Endothelial cell of umbilical vein (primary cell): Measurements from ENCODE around the gene CPNE6. TPM values are rescaled to one million over a fixed set of nuclear protein-coding genes. Genes with fewer than 3 reads are reported as not detected.

Source experiments
- BruUV-seq: library from RNA; stranded (reverse); fragments of 400-500 nt; replicated peaks from 2 replicates; lab custom pipeline; 2021; lab: Mats Ljungman, UMichigan
- CTCF ChIA-PET: fragments of 300-600, 350-600 bp; sonication (Branson Sonifier 250); formaldehyde crosslinking; loops from one replicate; lab custom pipeline; 2021; ENCODE audit warnings: antibody characterized with exemption, inconsistent platforms; lab: Charles Lee
- POLR2A ChIA-PET: fragments of 300-600, 350-600 bp; sonication (Branson Sonifier 250); formaldehyde crosslinking; loops from one replicate; lab custom pipeline; 2021; ENCODE audit warnings: antibody characterized with exemption, inconsistent platforms; lab: Charles Lee
- DNase-seq: peaks from one replicate; pipeline ENCODE4 v3.0.0-alpha.2; 2011; ENCODE audit warnings: low read depth, low spot score
- FAIRE-seq: peaks from 2 replicates; lab custom pipeline; 2011; peaks lifted over from hg19 to GRCh38; lab: Jason Lieb, UNC
- H2AFZ ChIP-seq: 2 replicates; pipeline ENCODE4 v1.6.0; 2012; ENCODE audit warnings: low read depth, low read length, control low read depth, inconsistent platforms
- H3K27ac ChIP-seq: 2 replicates; pipeline ENCODE4 v1.5.1; 2011; ENCODE audit warnings: low read depth, mild to moderate bottlenecking, control low read depth, low read length, moderate library complexity; ENCODE audit not compliant: insufficient read depth
- H3K27me3 ChIP-seq, 2 experiments: 2 replicates each; pipeline versions ENCODE4 v1.6.0 to v1.6.1; 2011; ENCODE audit warnings: low read length in 2 of 2, mixed read lengths in 1 of 2; ENCODE audit not compliant: control insufficient read depth in 2 of 2, insufficient read depth in 2 of 2
- H3K36me3 ChIP-seq, 2 experiments: 2 replicates in 1 of 2; 3 replicates in 1 of 2; pipeline ENCODE4 v1.5.1; 2011; ENCODE audit warnings: low read length in 2 of 2, mild to moderate bottlenecking in 1 of 2, moderate library complexity in 1 of 2; ENCODE audit not compliant: control insufficient read depth in 2 of 2, insufficient read depth in 2 of 2; ENCODE audit errors: extremely low read depth in 1 of 2
- H3K4me1 ChIP-seq: 3 replicates; pipeline ENCODE4 v1.5.1; 2011; ENCODE audit warnings: mild to moderate bottlenecking, low read length; ENCODE audit not compliant: control insufficient read depth, insufficient read depth; ENCODE audit errors: extremely low read depth
- H3K4me2 ChIP-seq: 2 replicates; pipeline ENCODE4 v1.6.1; 2011; ENCODE audit warnings: low read length, control low read depth, mixed read lengths; ENCODE audit not compliant: insufficient read depth
- H3K4me3 ChIP-seq, 3 experiments: fragments of 200-600 bp in 1 of 3; sonication (generic), shearing (Covaris generic) in 1 of 3; replicated peaks in 1 of 3; 2 replicates each; pipeline ENCODE4 v1.5.1; 2011 to 2016; ENCODE audit warnings: control low read depth in 3 of 3, low read length in 3 of 3, mild to moderate bottlenecking in 2 of 3, inconsistent platforms in 1 of 3, low read depth in 1 of 3, moderate library complexity in 1 of 3; ENCODE audit not compliant: insufficient read depth in 1 of 3
- H3K79me2 ChIP-seq: 2 replicates; pipeline ENCODE4 v1.6.0; 2012; ENCODE audit warnings: low read length, inconsistent platforms; ENCODE audit not compliant: control insufficient read depth, insufficient read depth
- H3K9ac ChIP-seq: replicated peaks from 2 replicates; pipeline ENCODE3; 2011; ENCODE audit warnings: low read length, control low read depth; ENCODE audit not compliant: insufficient read depth; ENCODE audit errors: extremely low read depth
- H3K9me1 ChIP-seq: replicated peaks from 3 replicates; pipeline ENCODE4 v1.6.0; 2011; ENCODE audit warnings: mild to moderate bottlenecking, low read length; ENCODE audit not compliant: control insufficient read depth, insufficient read depth; ENCODE audit errors: extremely low read depth
- H3K9me3 ChIP-seq: replicated peaks from 2 replicates; pipeline ENCODE4 v1.5.1; 2012; ENCODE audit warnings: low read length, inconsistent platforms; ENCODE audit not compliant: control insufficient read depth, insufficient read depth
- H4K20me1 ChIP-seq: replicated peaks from 2 replicates; pipeline ENCODE3; 2011; ENCODE audit warnings: mild to moderate bottlenecking, low read length; ENCODE audit not compliant: control insufficient read depth, insufficient read depth; ENCODE audit errors: extremely low read depth
- EZH2 ChIP-seq: IDR thresholded peaks from 2 replicates; pipeline ENCODE4 v1.6.1; 2012; ENCODE audit warnings: borderline replicate concordance, low read depth, mild to moderate bottlenecking, moderate library complexity, low read length, inconsistent platforms; ENCODE audit not compliant: severe bottlenecking
- FOS ChIP-seq: IDR thresholded peaks from 2 replicates; pipeline ENCODE4 v1.6.1; 2011; ENCODE audit warnings: mild to moderate bottlenecking, low read length, moderate library complexity, borderline replicate concordance; ENCODE audit not compliant: insufficient read depth
- GATA2 ChIP-seq: IDR thresholded peaks from 2 replicates; pipeline ENCODE4 v1.7.0; 2011; ENCODE audit warnings: low read depth, mild to moderate bottlenecking, moderate library complexity, mixed read lengths, low read length; ENCODE audit not compliant: insufficient read length, insufficient read depth
- JUN ChIP-seq: IDR thresholded peaks from 2 replicates; pipeline ENCODE4 v1.6.1; 2011; ENCODE audit warnings: borderline replicate concordance, low read depth; ENCODE audit not compliant: insufficient read length, insufficient read depth
- MYC ChIP-seq: IDR thresholded peaks from one replicate; pipeline ENCODE4 v1.6.1; 2011; ENCODE audit warnings: mild to moderate bottlenecking, low read depth, low read length
- POLR2A ChIP-seq: IDR thresholded peaks from 2 replicates; pipeline ENCODE4 v1.6.1; 2012; ENCODE audit warnings: low read depth, mild to moderate bottlenecking, control low read depth, low read length
- POLR2AphosphoS5 ChIP-seq: IDR thresholded peaks from 2 replicates; pipeline ENCODE4 v1.6.1; 2012; ENCODE audit warnings: low read depth, mild to moderate bottlenecking, control low read depth, low read length, moderate library complexity; ENCODE audit not compliant: insufficient read depth
- dilution Hi-C: fragments of 300-500 bp; cut with MboI; formaldehyde crosslinking; loops from one replicate; pipeline ENCODE4 v1.15.0; 2019; ENCODE audit warnings: low sequenced_read_pairs; ENCODE audit not compliant: extremely low pct_ligation_motif_present
- intact Hi-C: fragments of 100-400 bp; cut with micrococcal nuclease; formaldehyde crosslinking; loops from one replicate; pipeline ENCODE4 v1.10.0; 2022
- polyA plus RNA-seq, 4 experiments: library from polyadenylated mRNA; depleted of rRNA in 3 of 4; stranded (reverse) in 3 of 4; unstranded in 1 of 4; fragments of >200 nt; gene quantifications; 2 replicates each; pipeline versions ENCODE4 v1.2.1 to v1.2.3, GENCODE V29; 2011 to 2012; ENCODE audit warnings: missing spikeins in 1 of 4
- total RNA-seq: library from RNA; stranded (reverse); gene quantifications from 2 replicates; pipeline ENCODE4 v1.2.3, GENCODE V29; 2021
- TF ChIP-seq, protein P1 (sequence below): IDR thresholded peaks from 2 replicates; pipeline ENCODE4 v1.6.1; 2011; ENCODE audit not compliant: insufficient read depth, insufficient read length
- TF ChIP-seq, protein P2 (sequence below), 2 donors: IDR thresholded peaks; 1 replicate in 1 of 2; 2 replicates in 1 of 2; pipeline ENCODE4 v1.5.1; 2011; ENCODE audit warnings: low read length in 2 of 2, mild to moderate bottlenecking in 2 of 2, moderate library complexity in 2 of 2, control low read depth in 1 of 2, inconsistent platforms in 1 of 2, low read depth in 1 of 2; ENCODE audit not compliant: insufficient read depth in 1 of 2; ENCODE audit errors: extremely low read depth in 1 of 2

Gene CPNE6
- total and polyA plus RNA-seq, 2 donors (not counting 3 experiments of a cell fraction or from before 2014, with no cell fraction given) = not detected

DNA sequence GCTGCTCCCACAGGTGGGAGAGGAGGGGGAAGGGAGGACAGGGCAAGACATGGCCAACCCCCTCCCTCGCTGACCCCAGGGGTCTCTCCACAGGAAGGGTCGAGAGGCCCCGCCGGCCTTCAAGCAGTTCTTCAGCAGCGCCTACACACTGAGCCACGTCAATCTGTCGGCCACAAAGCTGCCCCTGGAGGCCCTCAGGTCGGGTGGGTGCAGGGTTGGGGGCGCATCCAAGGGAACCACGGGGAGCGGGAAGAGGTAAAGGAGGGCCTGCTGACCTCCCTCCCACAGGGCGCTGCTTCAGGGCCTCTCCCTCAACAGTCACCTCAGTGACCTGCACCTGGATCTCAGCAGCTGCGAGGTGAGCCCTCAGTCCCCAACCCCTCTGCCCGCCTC is 13.5 kb upstream of the CPNE6 start:
- Histone ChIP-seq H3K9me3 (no peaks in the 10 kb centered on the region), H3K4me2 (no peak overlapping the region), H3K9me1 (no peaks in the 10 kb centered on the region), H3K79me2 (no peaks in the 10 kb centered on the region), H3K4me1 (no peaks in the 10 kb centered on the region), H3K36me3 (no peaks in the 10 kb centered on the region), H3K27ac (no peak overlapping the region), H3K9ac (no peak overlapping the region), H3K27me3 (no peaks in the 10 kb centered on the region), H2AFZ (no peak overlapping the region), H3K4me3 (no peak overlapping the region), H4K20me1 (no peaks in the 10 kb centered on the region)
- BruUV-seq = no TSS peak
- dilution Hi-C loops = no loop called here
- no peak for FAIRE-seq
- intact Hi-C loops = loop anchor here (1.0 to 5.0 kb wide), 6 partner anchors 32 to 239 kb away; partner anchors contain the start of genes IRF9 and MDP1
- ChIA-PET POLR2A (interaction anchor here (1.7 to 2.0 kb wide), 2 partner anchors 32 to 51 kb away, joined by 7 to 8 read pairs; no protein-coding TSS in a partner anchor), CTCF (interaction anchor here (0.6 to 9.5 kb wide), 39 partner anchors 10 to 467 kb away, joined by 3 to 420 read pairs (median 6); partner anchors contain the start of genes CHMP4A, CIDEB, DCAF11 and DHRS1)
- TF ChIP-seq, protein P1, sequence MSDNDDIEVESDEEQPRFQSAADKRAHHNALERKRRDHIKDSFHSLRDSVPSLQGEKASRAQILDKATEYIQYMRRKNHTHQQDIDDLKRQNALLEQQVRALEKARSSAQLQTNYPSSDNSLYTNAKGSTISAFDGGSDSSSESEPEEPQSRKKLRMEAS = no peak
- TF ChIP-seq MYC = no peak
- no peak for TF ChIP-seq GATA2
- TF ChIP-seq FOS = no peak
- no peak for TF ChIP-seq JUN
- no peak for TF ChIP-seq POLR2A
- TF ChIP-seq POLR2AphosphoS5 = no peak
- no peak for TF ChIP-seq EZH2
- TF ChIP-seq, protein P2, sequence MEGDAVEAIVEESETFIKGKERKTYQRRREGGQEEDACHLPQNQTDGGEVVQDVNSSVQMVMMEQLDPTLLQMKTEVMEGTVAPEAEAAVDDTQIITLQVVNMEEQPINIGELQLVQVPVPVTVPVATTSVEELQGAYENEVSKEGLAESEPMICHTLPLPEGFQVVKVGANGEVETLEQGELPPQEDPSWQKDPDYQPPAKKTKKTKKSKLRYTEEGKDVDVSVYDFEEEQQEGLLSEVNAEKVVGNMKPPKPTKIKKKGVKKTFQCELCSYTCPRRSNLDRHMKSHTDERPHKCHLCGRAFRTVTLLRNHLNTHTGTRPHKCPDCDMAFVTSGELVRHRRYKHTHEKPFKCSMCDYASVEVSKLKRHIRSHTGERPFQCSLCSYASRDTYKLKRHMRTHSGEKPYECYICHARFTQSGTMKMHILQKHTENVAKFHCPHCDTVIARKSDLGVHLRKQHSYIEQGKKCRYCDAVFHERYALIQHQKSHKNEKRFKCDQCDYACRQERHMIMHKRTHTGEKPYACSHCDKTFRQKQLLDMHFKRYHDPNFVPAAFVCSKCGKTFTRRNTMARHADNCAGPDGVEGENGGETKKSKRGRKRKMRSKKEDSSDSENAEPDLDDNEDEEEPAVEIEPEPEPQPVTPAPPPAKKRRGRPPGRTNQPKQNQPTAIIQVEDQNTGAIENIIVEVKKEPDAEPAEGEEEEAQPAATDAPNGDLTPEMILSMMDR (IDR thresholded peaks at IDR 0.05; ENCODE audit: extremely low read depth in 1 of 2, insufficient read depth in 1 of 2, low read depth in 1 of 2, low read length in 2 of 2) = no peak
- DNase-seq = no peak
